ENCODE data around the gene RMC1.

- TF ChIP-seq CTCF (IDR thresholded peaks at IDR 0.05; ENCODE audit: insufficient read depth, low read length, poor library complexity, severe bottlenecking) (no peak), EZH2phosphoT487 (conservative IDR thresholded peaks at IDR 0.05; ENCODE audit: low read length) (no peak)
Observed at GRCh38 chr18:23532848-23533247, 29.5 kb downstream of the RMC1 start.
